Suprapubic skin (tissue), 4 donors: ENCODE results near the gene CAPN7.

Source experiments
- CTCF ChIP-seq, 2 donors: fragments of 200-600 bp in 1 of 2; fragments of 450-650 bp in 1 of 2; sonication (generic) in 1 of 2; IDR thresholded peaks; one replicate each; pipeline ENCODE4 v1.5.1; 2016 to 2019; ENCODE audit warnings: antibody characterized with exemption in 2 of 2, mild to moderate bottlenecking in 1 of 2, moderate library complexity in 1 of 2
- EP300 ChIP-seq: sonication (generic); formaldehyde crosslinking; IDR thresholded peaks from one replicate; pipeline ENCODE4 v1.6.1; 2017; ENCODE audit warnings: antibody characterized with exemption
- POLR2A ChIP-seq, 2 donors: fragments of 450-650 bp; IDR thresholded peaks; one replicate each; pipeline ENCODE4 v1.6.1; 2017; ENCODE audit warnings: antibody characterized with exemption in 2 of 2, mild to moderate bottlenecking in 2 of 2, moderate library complexity in 2 of 2
- POLR2AphosphoS5 ChIP-seq, 3 donors: sonication (generic); formaldehyde crosslinking; IDR thresholded peaks; one replicate each; pipeline ENCODE4 v1.6.1; 2017; ENCODE audit warnings: antibody characterized with exemption in 3 of 3

- TF ChIP-seq CTCF (IDR thresholded peaks at IDR 0.05) (no peak), POLR2AphosphoS5 (IDR thresholded peaks at IDR 0.05) (no peak), POLR2A (IDR thresholded peaks at IDR 0.05) (no peak), EP300 (no peak)
Observed at GRCh38 chr3:15284121-15284889, 78.3 kb downstream of the CAPN7 start.
